AG08395 (cell line): Measurements from ENCODE around the gene TMEM87A.

Source experiments
- DNase-seq: peaks from one replicate; pipeline ENCODE4 v3.0.0; 2012; ENCODE audit warnings: mixed read lengths, low spot score

The TMEM87A gene

GRCh38 chr15:42202653-42203052 is 70.6 kb downstream of the TMEM87A start:
- no peak for DNase-seq

DNA sequence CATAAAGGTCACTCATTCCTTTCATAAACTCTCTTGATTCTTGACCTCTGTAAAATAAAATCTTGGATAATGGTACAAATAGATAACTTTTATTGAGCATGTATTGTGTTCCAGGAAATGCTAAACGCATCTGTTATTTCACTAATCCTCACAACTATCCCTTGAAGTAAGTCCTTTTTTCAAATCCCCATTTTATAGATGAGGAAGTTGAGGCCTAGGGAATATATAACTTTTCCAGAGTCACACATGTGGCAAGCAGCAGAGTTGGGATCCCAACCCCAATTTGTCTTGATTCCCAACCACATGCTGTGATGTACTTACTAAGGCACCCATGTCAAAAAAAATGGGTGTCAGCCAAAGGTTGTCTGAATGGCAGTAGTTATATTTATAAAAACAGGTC is 71.4 kb downstream of the TMEM87A start:
- no peak for DNase-seq

DNA sequence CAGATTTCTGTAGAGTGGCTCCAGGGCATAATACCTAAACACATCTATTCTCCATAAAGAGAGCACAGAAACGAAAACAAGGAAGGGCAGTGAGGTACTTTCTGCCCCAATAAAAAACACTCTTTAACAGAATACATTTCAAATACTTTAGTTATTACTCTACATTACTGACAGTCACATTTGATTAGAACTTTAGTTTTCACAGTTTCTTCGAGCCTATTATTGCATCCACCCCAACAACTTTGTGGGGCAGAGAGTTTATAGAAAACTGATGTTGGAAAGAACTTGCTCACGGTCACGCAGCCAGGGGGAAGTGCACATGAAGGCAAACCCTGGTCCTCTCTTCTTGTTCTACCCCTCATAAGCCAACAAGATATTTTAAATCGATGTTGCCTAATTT is 74.1 kb downstream of the TMEM87A start:
- DNase-seq, result no peak

GRCh38 chr15:42198516-42198915 is 74.7 kb downstream of the TMEM87A start:
- no peak for DNase-seq

- no peak for DNase-seq
These were observed 78.7 kb downstream of the TMEM87A start for GRCh38 chr15:42194513-42194912.

- no peak for DNase-seq
These were observed 79.8 kb downstream of the TMEM87A start for GRCh38 chr15:42193383-42193782.

DNA sequence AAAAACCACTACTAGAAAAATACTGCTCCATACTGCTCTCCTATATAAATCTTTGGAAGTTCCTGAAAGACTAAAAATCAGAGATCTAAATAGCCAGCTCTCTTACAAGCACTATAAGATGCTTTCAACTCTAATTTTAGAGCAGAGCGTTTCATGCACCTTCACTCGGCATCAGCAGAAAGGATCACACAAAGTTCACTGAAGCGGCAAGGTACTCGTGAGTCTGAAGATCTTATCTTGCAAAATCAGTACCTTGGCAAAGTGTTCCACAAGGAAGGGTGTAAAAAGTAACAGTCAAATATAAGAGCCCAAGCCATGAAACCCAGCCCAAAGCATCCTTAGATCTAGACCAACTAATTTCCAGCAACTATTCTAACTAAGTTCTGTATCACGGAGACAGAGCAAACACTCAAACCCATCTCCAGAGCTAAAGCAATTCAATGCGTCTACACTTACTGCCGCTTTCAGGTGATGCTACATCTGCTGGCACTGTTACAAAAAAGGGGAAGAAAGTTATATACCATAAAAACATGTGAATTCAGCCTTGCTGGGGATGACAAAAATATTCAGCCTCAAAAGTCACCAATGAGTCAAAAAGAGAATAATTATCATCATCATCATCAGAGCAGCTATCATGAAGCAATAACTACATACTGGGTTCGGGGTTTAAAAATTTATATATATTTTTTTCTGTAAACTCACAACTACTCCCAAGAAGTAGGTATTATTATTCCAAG is 81.5 kb downstream of the TMEM87A start:
- no peak for DNase-seq

DNA sequence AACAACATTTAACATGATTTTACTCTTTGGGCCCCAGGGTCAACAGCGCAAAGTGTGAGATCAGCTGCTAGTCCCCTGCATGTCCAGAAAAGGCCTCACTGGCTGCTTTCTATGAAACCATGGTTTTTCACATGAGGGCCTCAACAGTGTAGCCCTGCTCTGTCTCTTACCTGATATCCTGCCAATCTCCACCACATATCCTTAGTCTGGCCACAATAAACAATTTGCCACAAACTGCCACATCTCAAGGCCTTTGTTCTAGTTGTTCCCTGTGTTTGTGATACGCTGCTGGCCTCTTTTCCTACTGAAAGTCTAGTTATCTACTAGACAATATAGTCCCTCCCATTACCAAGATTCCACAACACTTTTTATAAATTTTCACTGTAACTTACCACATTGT is 82.9 kb downstream of the TMEM87A start:
- DNase-seq, result no peak

DNA sequence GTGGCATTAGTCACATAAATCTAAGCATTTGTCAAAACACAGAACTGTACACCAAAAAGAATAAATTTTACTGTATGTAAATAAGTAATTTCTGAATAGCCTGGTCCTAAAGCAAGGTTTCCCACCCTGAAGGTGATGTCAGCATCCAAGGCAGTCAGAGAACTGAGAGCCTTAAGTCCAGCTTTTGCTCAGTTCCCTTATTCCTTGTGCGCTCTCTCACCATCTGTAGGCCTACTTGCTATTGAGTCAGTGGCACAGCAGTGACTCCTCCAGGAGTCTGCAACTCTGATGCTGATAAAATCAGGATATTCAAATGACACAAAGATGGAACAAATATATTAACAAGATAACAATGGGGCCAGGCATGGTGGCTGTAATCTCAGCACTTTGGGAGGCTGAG is 87.4 kb downstream of the TMEM87A start:
- no peak for DNase-seq

GRCh38 chr15:42184736-42185135 is 88.5 kb downstream of the TMEM87A start:
- no peak for DNase-seq

- no peak for DNase-seq
These were observed 88.9 kb downstream of the TMEM87A start for GRCh38 chr15:42184296-42184695.

DNA sequence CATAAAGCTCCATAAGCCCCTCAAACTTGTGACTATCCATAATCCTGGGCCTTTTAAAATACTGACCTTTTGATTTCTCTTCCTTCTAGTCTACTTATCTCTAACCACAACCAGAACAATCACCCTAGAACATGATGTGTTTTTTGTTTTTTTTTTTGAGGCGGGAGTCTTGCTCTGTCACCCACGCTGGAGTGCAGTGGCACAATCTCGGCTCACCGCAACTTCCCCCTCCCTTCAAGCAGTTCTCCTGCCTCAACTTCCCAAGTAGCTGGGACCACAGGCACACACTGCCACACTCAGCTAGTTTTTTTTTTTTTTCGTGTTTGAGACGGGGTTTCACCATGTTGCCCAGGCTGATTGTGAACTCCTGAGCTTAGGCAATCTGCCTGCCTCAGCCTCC is 90.3 kb downstream of the TMEM87A start:
- no peak for DNase-seq

- DNase-seq, result no peak
These were observed 90.8 kb downstream of the TMEM87A start for GRCh38 chr15:42182328-42182886.

GRCh38 chr15:42178056-42178455 is 95.2 kb downstream of the TMEM87A start:
- DNase-seq, result no peak

- no peak for DNase-seq
These were observed 97.6 kb downstream of the TMEM87A start for GRCh38 chr15:42175671-42176070.

GRCh38 chr15:42172475-42172874 is 100.8 kb downstream of the TMEM87A start:
- DNase-seq, result no peak

GRCh38 chr15:42171795-42172194 is 101.4 kb downstream of the TMEM87A start:
- no peak for DNase-seq

DNA sequence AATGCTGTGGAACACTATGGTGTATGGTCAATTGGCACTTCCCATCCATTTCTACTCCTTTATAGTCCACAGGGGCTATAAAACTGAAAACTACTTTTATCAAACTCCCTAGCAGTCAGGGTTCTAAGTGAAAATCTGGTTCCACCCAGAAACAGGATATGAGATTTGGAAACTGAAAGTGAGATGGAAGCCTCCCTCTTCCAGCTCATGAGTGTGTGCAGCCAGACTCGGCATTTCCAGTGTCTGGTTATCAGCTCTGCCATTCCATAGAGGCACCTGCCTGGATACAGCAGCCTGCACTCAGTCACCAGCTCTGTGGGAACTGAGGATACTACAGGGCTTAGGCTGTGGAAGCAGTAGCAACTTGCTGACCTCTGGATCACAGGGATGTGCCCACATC is 102.1 kb downstream of the TMEM87A start:
- no peak for DNase-seq

DNA sequence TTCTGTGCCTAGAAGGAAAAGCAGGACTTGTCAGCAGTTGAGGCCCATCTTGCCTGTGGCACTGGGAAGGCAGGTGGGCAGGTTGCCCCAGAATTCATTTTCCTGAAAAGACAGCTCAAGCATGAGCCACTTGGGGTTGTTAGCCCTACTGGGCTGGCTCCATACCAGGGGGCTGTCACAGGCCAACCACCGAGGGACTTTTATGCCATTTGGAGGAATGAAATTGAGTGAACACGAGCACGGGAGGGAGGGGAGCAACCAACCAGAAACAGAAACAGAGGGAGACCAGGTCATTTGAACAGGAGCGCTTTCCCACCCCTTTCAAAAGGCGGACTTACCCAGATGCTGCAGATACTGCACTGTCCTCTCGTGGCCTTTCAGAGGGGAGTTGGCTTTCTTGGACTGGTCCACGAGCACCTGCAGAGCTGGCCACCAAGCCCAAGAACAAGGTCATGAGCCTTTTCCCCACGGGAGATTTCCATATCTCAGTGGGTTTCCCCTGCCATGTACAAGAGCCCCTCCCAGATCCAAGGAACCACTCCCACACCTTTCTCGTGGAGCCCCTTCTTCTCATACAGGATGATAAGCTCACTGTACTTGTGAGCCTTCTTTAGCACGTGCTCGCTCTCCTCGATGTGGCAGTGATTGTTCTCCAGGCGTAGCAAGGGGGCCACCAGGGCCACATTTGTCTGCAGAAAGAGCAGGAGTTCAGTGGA is 106.8 kb downstream of the TMEM87A start:
- DNase-seq, result no peak

DNA sequence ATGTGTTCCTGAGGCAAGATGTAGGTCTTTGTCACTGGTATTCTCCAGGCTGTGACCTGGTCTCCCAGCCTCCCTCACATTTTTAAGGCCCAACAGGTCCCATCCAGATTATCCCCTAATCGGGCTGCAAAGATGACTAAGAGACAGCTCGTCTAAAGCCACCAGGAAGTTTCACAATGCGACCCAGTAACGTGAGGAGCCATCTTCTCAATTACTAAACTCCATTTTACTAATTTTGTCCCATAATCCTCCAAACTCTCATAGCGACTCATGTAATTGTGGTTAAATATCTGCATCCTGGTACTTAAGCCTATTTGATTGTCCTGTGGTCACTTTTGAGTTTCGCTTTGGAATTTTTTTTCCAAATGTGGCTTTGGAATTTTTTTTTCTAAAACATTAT is 108.1 kb downstream of the TMEM87A start:
- no peak for DNase-seq

DNA sequence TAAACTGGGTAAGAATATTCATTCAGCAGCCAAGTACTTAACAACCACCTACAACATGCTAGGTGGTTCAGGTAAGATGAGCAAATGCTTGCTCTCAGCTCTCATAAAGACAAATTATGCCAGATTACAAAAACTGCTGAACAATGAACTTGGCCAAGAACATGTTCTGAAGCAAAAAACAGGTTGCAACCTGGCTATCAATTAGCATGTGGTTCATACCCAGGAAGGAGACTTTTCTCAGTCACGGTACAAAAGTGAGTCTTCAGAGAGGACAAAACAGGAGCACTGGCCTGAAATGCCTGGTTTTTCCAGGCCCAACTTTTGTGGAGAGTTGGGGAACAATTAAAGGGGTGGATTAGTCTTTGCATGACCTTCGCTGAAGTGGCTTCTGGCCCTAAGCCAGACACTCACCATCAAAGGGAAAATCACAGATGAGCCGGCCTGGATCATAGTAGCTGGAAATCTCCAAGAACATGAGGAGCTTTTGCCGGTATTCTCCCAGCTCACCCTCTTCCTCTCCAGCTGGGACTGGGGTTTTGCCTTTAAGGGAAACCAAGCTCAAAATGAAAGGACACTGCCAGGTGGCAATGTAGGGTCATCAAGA is 109.2 kb downstream of the TMEM87A start:
- DNase-seq, result no peak

DNA sequence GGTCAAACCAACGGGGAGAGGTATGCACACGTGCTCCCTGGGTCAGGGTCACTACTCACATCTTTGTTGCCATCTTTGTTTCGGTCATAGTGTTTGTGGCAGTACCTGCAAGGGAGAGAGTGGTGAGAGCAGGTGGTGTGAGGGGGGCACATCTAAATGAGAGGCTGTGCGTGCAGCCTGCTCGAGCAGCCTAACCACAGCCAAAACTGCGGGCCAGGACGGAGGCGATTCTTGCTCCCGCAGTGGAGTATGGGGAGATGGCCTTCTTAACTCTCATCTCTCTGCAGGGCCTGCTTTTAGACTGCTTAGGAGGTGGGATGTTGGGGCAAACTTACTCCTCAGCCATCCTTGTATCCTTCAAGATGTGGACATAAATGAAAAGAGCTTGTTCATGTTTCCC is 109.9 kb downstream of the TMEM87A start:
- DNase-seq, result no peak
